NCI-H2107 treated with DMSO at 0.1 percent for 48 hours (cell line): Measurements from ENCODE around the gene RAG2.

ENCODE experiments used
- DNase-seq: peaks from one replicate; lab custom pipeline; 2025; ENCODE audit not compliant: unreplicated experiment; lab: John Stamatoyannopoulos, UW

The RAG2 gene

GRCh38 chr11:36598051-36598450 lies at the start of gene RAG2:
RAG2 (minus strand) TSS chr11:36598236; CDS start chr11:36594168, 4,068 bp downstream.
- no peak for DNase-seq

DNA sequence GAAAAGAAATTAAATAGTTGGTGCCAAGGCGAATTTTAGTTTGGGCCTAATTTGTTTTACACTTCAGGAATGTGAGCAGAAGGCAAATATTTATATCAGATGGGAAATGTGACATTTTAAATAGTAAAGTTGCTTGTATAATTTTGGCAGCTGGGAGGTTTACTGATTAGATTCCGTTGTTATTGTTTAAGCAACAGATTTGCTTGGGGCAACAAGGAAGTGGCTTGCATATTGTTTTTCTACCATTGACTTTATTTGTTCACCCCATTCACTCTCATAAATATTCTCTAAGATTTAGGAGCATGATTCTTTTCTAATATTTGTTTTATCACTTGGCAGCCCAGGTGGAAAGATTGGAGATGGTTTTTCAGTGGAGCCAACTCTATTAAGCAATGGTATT lies 40.5 kb upstream of the RAG2 start:
- no peak for DNase-seq

GRCh38 chr11:36635066-36635862 lies 37.2 kb upstream of the RAG2 start:
- DNase-seq = no peak

DNA sequence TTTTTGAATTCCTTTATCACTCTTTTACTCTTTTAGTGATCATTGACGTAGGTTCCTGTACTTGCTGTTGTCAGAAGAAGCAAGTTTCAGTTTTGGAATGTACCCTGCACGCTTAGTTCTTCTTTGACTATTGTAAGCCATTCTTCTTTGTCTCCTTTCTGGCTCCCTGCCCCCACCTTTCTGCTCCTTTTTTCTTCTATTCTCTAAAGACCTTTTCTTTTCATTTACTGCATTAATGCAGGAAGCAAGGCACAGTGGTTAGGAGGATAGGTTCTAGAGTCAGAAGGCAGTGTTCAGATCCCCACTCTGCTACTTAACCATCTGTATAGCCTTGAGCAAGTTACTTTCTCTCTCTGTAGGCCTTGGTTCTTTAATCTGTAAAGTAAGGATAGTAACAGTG lies 33.7 kb upstream of the RAG2 start:
- no peak for DNase-seq

- no peak for DNase-seq
Observed at GRCh38 chr11:36628765-36629244, 30.8 kb upstream of the RAG2 start.

DNA sequence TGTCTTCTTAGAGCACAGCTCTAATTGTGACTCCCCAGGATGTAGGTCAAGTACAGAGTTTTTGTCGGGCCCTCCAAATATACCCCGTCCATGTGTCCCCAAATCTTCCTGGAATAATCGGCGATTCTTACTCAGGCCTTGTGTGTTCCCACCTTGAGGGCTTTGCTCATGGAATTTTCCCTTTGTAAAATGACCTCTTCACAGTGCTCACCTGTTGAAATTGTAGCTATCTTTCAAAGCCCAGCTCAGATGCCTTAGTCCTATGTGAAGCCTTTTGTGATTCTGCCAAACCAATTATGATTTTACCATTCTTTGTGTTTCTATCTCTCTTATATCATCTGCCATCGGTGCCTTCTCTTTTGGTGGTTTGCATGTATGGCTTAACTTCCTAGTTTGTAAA lies 30.1 kb upstream of the RAG2 start:
- DNase-seq = no peak

DNA sequence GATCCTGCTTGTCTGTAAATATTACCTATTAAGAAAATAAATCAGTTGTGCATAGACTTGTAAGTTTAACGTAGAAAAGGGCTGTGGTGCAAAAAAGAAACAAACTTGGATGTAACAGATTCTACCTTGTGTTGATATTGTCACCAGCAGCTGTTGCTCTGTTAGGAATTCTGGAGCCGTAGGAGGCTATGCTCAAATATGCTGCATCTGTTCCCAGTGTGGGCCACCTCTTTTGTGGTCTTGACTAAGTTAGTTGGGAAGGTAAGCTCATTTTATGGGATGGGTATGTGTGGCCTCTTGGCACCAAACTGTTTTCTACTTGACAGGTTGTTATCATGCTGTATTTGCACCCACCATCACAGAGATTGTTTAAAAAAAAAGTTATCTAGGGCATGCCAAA lies 29.4 kb upstream of the RAG2 start:
- DNase-seq = no peak

GRCh38 chr11:36627006-36627405 lies 29.0 kb upstream of the RAG2 start:
- no peak for DNase-seq

DNA sequence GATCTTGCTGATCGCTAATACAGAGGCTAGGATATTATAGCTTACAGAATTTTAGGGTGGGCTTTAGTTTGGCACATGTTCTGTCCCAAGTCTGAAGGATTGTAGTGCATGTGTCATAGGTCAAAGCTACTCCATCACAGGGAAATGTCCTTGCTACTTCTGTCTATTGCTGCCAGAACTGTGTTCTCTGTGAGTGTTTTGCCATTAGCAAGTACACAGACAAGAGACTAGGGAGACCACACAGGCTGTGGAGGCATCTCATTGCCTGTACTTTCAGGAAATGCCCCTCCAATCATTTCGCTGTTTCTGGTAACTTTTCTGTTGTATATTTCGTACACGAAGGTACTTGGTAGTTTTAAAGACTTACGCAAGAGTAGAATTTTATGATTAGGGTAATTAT lies 25.5 kb upstream of the RAG2 start:
- DNase-seq = no peak

DNA sequence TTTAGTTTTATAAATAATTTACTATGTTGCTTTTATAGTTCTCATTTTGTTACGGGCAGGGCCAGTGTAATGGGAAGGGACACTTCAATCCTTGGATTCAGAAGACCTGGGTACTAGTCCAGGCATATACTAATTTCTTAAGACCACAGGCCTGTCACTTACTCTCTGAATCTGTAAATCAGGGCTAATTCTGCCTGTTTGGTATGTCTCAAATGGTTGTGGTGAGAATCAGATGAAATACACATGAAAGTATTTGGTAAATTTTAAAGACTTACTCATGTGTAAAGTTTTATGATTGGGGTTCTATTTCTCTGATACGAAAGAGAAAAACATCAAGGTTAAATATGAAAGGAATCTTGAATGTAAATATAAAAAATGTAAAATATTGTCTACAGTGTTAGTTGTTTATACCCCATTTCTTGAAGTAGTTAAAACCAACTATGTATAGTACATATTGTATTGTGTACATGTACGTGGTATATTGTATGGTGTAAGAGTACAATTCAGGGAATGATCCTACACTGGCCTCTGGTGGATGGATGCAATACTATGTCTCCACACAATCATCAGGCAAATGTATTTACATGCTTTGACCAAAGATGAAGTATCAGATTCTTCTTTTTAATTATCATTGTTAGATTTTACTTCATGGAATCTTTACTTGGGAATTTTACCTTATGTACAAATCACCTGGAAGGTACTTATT lies 24.5 kb upstream of the RAG2 start:
- DNase-seq = peak; percentile 28

DNA sequence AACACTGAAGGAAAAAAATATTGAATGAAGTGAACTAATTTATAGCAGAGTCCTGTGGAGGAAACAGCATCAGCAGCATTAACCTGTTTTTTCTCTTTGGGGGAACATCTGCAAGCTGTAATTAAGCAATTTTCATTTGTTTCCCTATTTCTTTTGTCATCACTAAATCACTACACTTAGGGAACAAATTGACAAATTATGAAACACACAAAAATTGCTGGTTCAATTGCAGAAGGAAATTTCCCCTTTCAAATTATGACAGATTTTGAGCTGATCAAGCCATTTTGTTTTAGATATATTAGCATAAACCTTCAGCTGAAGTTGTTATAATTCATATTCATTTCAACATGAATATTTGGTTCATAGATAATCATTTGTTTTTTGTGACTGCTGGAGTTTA lies 22.2 kb upstream of the RAG2 start:
- no peak for DNase-seq

DNA sequence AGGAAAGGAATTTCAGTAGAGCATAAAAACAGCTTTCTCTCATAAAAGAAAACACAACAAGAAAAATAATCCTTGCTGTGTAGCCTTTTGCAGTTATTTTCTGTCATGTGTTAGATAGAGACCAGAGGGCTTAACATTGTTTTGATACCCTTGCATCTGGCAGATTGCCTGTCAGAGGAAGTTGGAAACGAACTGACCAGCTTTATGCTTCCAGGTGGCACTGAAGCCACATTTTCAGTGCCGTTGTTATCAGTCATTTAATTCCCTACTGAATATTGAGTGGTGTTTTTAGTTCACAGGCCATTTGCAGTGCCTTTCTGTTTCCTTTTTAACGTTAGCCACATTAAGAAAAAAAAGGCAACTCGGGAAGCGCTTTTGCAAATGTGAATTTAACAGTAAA lies 21.5 kb upstream of the RAG2 start:
- no peak for DNase-seq

DNA sequence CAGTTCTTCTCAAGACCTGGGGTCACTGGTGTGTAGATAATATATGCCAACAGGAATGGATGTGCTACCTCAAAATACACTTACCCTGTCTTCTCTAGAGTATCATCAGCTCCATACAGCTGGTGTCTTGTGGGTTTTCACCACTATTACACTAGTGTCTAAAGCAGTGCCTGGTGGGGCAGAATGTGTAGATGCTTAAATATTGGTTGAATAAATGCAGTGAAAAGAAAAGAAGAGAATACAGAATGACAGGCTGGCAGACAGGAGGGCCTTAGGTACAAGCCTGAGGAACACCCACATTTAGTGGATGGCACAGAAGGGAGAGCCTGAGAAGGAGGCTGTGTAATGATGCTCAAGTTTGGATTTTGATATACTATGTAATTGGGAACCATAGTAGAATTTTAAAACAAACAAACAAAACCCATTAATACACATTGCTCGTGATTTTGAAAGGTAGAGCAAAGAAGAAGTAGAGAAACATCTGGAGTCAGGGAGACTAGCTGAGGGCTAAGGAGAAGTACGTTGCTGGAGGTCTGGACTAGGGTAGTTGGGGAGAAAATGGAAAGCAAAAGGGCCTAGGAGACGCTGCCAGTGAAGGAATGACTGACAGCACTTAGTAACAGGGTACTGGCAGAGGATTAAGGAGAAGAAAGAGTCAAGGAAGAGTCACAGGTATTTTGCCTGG lies 20.5 kb upstream of the RAG2 start:
- no peak for DNase-seq

- no peak for DNase-seq
Observed at GRCh38 chr11:36617543-36618362, 19.7 kb upstream of the RAG2 start.

DNA sequence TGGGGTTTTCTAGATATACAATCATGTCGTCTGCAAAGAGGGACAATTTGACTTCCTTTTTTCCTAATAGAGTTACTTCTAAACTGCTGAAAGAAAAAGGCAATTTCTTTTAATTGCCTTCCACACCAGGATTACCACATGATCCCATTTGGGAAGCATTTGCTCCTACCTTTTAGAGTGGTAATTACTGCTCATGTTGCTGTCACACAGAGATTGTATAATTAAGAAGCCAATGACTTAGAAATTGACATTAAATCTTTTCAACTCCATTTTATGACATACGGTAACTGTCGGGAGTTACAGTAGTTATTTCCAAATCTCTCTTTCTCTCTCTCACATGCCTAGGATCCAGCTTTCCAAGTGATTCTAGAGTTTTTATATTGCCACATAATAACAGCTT lies 17.8 kb upstream of the RAG2 start:
- no peak for DNase-seq

DNA sequence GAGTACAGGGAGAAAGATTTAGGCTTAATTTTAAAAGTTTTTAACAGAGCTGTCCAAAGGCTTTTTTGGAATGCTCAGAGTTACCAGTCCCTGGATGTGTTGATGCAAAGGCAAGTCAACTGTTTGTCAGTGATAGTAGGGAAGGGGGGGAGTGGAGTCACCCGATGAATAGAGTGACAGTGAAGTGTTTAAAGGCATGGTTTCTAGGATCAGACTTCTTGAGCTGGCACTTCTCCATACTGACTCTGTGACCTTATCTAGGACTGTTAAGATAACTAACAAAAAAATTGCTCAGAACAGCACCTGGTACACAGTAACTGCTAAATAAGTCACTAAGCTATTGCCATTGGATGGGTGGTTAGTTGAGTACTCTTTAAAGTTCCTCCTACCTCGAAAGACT lies 11.3 kb upstream of the RAG2 start:
- no peak for DNase-seq

DNA sequence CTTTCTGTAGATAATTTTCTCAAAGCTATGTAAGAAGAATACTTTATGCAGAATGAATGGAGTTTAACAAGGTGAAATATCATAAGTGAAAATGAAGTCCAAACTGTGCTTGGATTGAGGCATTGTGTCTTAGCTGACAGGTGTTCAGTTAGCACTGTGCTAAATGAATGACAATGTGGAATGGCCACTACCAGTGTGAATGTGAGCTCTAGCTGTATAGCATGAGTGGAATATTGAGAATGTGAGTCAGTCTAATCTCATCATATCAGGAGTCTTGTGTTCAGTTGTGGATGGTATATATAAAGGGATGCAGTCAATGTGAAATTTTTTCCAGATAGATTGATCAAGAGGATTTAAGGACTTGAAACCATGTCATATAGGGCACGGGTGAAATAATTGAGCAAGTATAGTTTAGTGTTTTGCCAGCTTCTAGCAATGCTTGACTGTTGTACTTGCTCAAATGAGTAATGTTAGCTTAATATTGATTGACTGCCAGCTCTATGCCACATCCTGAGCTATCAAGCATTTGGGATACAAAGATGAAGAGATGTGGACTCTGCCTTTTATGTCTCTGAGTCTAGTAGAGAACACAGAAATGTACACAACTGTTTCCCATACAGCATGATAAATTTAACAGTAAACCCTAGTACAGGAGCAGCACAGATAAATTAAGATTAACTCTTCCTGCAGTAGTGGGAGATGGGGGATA lies 10.6 kb upstream of the RAG2 start:
- DNase-seq = no peak

DNA sequence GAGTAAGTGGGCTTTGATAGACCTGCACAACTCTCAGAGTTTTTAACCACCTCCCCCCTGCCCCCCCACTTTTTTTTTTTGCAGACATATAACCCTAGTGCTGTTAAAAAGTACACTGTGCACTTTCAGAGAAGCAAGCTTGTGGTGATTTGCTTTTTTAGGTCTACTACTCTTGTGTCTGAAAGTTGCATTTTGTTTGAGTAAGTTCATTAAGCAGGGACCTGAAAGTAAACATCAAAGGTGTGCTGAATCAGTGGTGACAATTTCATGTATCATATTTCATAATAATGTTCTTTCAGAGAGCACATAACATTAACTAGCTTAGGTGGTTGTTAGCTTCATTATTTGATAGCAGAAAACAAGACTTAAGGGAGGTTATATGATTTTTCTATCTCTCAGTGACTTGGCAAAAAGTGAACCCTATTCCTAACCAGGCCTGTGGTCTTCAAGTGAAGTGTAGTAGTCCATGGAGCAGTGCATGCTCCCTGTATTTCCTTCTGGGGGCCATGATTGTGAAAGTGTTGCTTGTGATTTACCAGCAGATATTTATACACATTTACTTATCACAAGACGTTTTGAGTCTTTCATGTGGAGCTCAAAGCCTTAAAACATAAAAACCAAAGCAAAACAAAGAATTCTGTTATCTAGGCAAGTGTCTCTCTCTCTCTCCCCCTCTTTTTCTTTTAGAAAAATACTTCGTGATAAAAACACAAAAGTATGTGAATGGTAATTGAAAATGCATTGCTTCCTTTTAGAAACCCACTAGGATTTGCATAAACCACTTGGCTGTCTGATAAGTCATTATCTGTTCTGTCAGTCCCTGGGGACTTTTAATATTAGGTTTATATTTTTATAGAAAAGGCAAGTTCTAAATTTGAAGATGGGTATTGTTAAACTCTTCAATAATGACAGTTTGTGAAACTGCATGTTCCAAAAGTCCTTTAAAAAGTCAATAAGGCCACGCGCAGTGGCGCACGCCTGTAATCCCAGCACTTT lies 7.5 kb upstream of the RAG2 start:
- peak; percentile 3 for DNase-seq

- no peak for DNase-seq
Observed at GRCh38 chr11:36602135-36602534, 4.1 kb upstream of the RAG2 start.
